GM23338 (cell line): ENCODE measurements around the gene ZNF444. TPM values are rescaled to one million over a fixed set of nuclear protein-coding genes. Genes with fewer than 3 reads are reported as not detected.

ENCODE experiments used
- ATAC-seq: fragments of 200-7000 bp; cut with Tn5 transposase; 3 replicates; pipeline ENCODE4 v1.9.1; 2020
- DNase-seq: peaks from one replicate; pipeline ENCODE4 v3.0.0-alpha.2; 2015; ENCODE audit warnings: low spot score
- H2AFZ ChIP-seq: fragments of 200-600 bp; sonication (generic); 2 replicates; pipeline ENCODE4 v1.8.0; 2016; ENCODE audit warnings: antibody characterized with exemption, mild to moderate bottlenecking, moderate library complexity
- H3F3A ChIP-seq: fragments of 200-600 bp; sonication (generic); replicated peaks from 2 replicates; pipeline ENCODE4 v1.8.0; 2017; ENCODE audit warnings: antibody characterized with exemption, mixed run types, low read depth
- H3K27ac ChIP-seq: fragments of 200-600 bp; sonication (generic); 2 replicates; pipeline ENCODE4 v1.6.1; 2016; ENCODE audit warnings: low read depth
- H3K27me3 ChIP-seq: fragments of 200-600 bp; sonication (generic); 2 replicates; pipeline ENCODE4 v1.8.0; 2016; ENCODE audit warnings: mild to moderate bottlenecking, mixed run types, moderate library complexity; ENCODE audit not compliant: insufficient read depth
- H3K36me3 ChIP-seq: fragments of 200-600 bp; sonication (generic); 2 replicates; pipeline ENCODE4 v1.8.0; 2016; ENCODE audit warnings: mild to moderate bottlenecking; ENCODE audit not compliant: insufficient read depth
- H3K4me1 ChIP-seq: fragments of 200-600 bp; sonication (generic); 2 replicates; pipeline ENCODE4 v1.8.0; 2016; ENCODE audit warnings: mild to moderate bottlenecking, moderate library complexity; ENCODE audit not compliant: insufficient read depth
- H3K4me2 ChIP-seq: fragments of 200-600 bp; sonication (generic); 2 replicates; pipeline ENCODE4 v1.7.1; 2017; ENCODE audit warnings: mixed run types
- H3K4me3 ChIP-seq: fragments of 200-600 bp; sonication (generic); 2 replicates; pipeline ENCODE4 v1.6.1; 2016; ENCODE audit warnings: mixed run types
- H3K79me2 ChIP-seq: fragments of 200-600 bp; sonication (generic); replicated peaks from 2 replicates; pipeline ENCODE4 v1.8.0; 2017; ENCODE audit warnings: mild to moderate bottlenecking; ENCODE audit not compliant: insufficient read depth
- H3K9me2 ChIP-seq: fragments of 200-600 bp; sonication (generic); 2 replicates; pipeline ENCODE4 v1.8.0; 2017; ENCODE audit not compliant: insufficient read depth
- H4K20me1 ChIP-seq: fragments of 200-600 bp; sonication (generic); replicated peaks from 2 replicates; pipeline ENCODE4 v1.8.0; 2017; ENCODE audit warnings: mild to moderate bottlenecking; ENCODE audit not compliant: insufficient read depth
- H3K27ac Mint-ChIP-seq: 2 replicates; pipeline ENCODE4 v1.8.0; 2020; ENCODE audit warnings: inconsistent platforms, mild to moderate bottlenecking, moderate library complexity, mixed read lengths
- H3K27me3 Mint-ChIP-seq: 3 replicates; pipeline ENCODE4 v1.8.0; 2022; ENCODE audit warnings: low read depth, mild to moderate bottlenecking, moderate library complexity, mixed read lengths, inconsistent platforms; ENCODE audit not compliant: insufficient read depth, poor library complexity
- H3K36me3 Mint-ChIP-seq: 3 replicates; pipeline ENCODE4 v1.8.0; 2021; ENCODE audit warnings: low read depth, mild to moderate bottlenecking, inconsistent platforms, moderate library complexity, mixed read lengths
- H3K4me1 Mint-ChIP-seq: 3 replicates; pipeline ENCODE4 v1.8.0; 2020; ENCODE audit warnings: mild to moderate bottlenecking, inconsistent platforms, mixed read lengths
- H3K4me3 Mint-ChIP-seq: 3 replicates; pipeline ENCODE4 v1.8.0; 2021; ENCODE audit warnings: moderate library complexity, mild to moderate bottlenecking, inconsistent platforms, mixed read lengths
- H3K9me3 Mint-ChIP-seq: 3 replicates; pipeline ENCODE4 v1.8.0; 2020; ENCODE audit warnings: moderate library complexity, mild to moderate bottlenecking, inconsistent platforms, mixed read lengths
- CREB1 ChIP-seq: fragments of 250-450 bp; sonication (Bioruptor Pico); IDR thresholded peaks from 2 replicates; pipeline ENCODE4 v1.5.0; 2020; ENCODE audit warnings: low read depth, mild to moderate bottlenecking, moderate library complexity
- CTCF ChIP-seq, 2 experiments: fragments of 200-600 bp in 1 of 2; sonication (generic) in 1 of 2; conservative IDR thresholded peaks; 2 replicates each; pipeline versions ENCODE4 v1.5.1 to v1.6.1; 2016 to 2017; ENCODE audit warnings: antibody characterized with exemption in 2 of 2, low read depth in 2 of 2, mild to moderate bottlenecking in 2 of 2, moderate library complexity in 1 of 2
- ETS1 ChIP-seq: IDR thresholded peaks from 2 replicates; pipeline ENCODE4 v1.6.1; 2016; ENCODE audit warnings: antibody characterized with exemption
- EZH2 ChIP-seq: fragments of 200-600 bp; sonication (generic); IDR thresholded peaks from one replicate; pipeline ENCODE4 v1.8.0; 2017; ENCODE audit warnings: antibody characterized with exemption, mild to moderate bottlenecking, low read depth; ENCODE audit not compliant: unreplicated experiment
- EZH2phosphoT487 ChIP-seq: fragments of 200-600 bp; sonication (generic); IDR thresholded peaks from one replicate; pipeline ENCODE4 v1.8.1; 2018; ENCODE audit warnings: antibody characterized with exemption; ENCODE audit not compliant: unreplicated experiment
- JUNB ChIP-seq: IDR thresholded peaks from one replicate; pipeline ENCODE4 v1.6.1; 2016; ENCODE audit warnings: antibody characterized with exemption; ENCODE audit not compliant: unreplicated experiment
- NANOG ChIP-seq: IDR thresholded peaks from 2 replicates; pipeline ENCODE4 v1.6.1; 2016; ENCODE audit warnings: antibody characterized with exemption, borderline replicate concordance
- POLR2AphosphoS5 ChIP-seq: IDR thresholded peaks from 2 replicates; pipeline ENCODE4 v1.6.1; 2016; ENCODE audit warnings: antibody characterized with exemption, low read depth
- REST ChIP-seq: IDR thresholded peaks from one replicate; pipeline ENCODE4 v1.6.1; 2018; ENCODE audit warnings: antibody characterized with exemption; ENCODE audit not compliant: unreplicated experiment
- STAT1 ChIP-seq: IDR thresholded peaks from one replicate; pipeline ENCODE4 v1.6.1; 2016; ENCODE audit warnings: antibody characterized with exemption; ENCODE audit not compliant: unreplicated experiment
- ZNF114 ChIP-seq: fragments of 250-450 bp; sonication (Bioruptor Pico); IDR thresholded peaks from 2 replicates; pipeline ENCODE4 v1.5.0; 2020; ENCODE audit warnings: mild to moderate bottlenecking, moderate library complexity
- ZNF331 ChIP-seq: fragments of 250-450 bp; sonication (Bioruptor Pico); IDR thresholded peaks from 2 replicates; pipeline ENCODE4 v1.5.0; 2020; ENCODE audit warnings: low read depth, mild to moderate bottlenecking, moderate library complexity
- ZNF462 ChIP-seq: fragments of 250-450 bp; sonication (Bioruptor Pico); IDR thresholded peaks from 2 replicates; pipeline ENCODE4 v1.5.0; 2020; ENCODE audit warnings: mild to moderate bottlenecking, moderate library complexity
- polyA plus RNA-seq: library from polyadenylated mRNA; unstranded; fragments of >200 nt; fragmentation: Nextera tagmentation; extraction: Ambion mirVana; gene quantifications from 2 replicates; pipeline ENCODE4 v1.2.1, GENCODE V29; 2016
- total RNA-seq: library from RNA; depleted of rRNA; stranded (reverse); fragments of >200 nt; shearing (Covaris generic); gene quantifications from 2 replicates; pipeline ENCODE4 v1.2.3, GENCODE V29; 2014

ZNF444 gene
- total and polyA plus RNA-seq, 2 experiments from 2014 or later: 25.1 to 58.5 TPM

GRCh38 chr19:56118666-56119581, 22.2 kb upstream of the ZNF444 start:
- peaks cover 46% of the 10 kb centered on the region for H3K4me1 Mint-ChIP-seq
- H3K36me3 Mint-ChIP-seq: peaks cover 15% of the 10 kb centered on the region
- DNase-seq (no peak), ATAC-seq (no peak)
- Histone ChIP-seq H3K4me1 (peaks cover 21% of the 10 kb centered on the region), H3K4me2 (peak overlapping the region; percentile 97), H3K36me3 (no peaks in the 10 kb centered on the region; the same call in 1 of the 2 replicates), H3K9me2 (no peaks in the 10 kb centered on the region), H3K4me3 (peak overlapping the region; percentile 93), H2AFZ (no peak overlapping the region), H3K27me3 (no peaks in the 10 kb centered on the region), H3F3A (no peaks in the 10 kb centered on the region; the same call in 1 of the 2 replicates), H4K20me1 (peaks cover 18% of the 10 kb centered on the region), H3K79me2 (peaks cover 63% of the 10 kb centered on the region), H3K27ac (peak overlapping the region; percentile 88; the same call in 1 of the 2 replicates)
- peak overlapping the region; percentile 92 for H3K27ac Mint-ChIP-seq
- H3K4me3 Mint-ChIP-seq: peak overlapping the region; percentile 88
- H3K9me3 Mint-ChIP-seq: no peaks in the 10 kb centered on the region; the same call in 2 of the 3 replicates
- TF ChIP-seq STAT1 (no peak), ZNF331 (CRISPR knock-in tag) (no peak), ETS1 (no peak), CTCF (conservative IDR thresholded peaks at IDR 0.05; ENCODE audit: low read depth in 2 of 2) (no peak), REST (no peak), JUNB (no peak), CREB1 (no peak), POLR2AphosphoS5 (no peak), NANOG (no peak), EZH2 (no peak), ZNF462 (CRISPR knock-in tag) (no peak), EZH2phosphoT487 (no peak), ZNF114 (CRISPR knock-in tag) (no peak)
- H3K27me3 Mint-ChIP-seq: peaks cover 14% of the 10 kb centered on the region
